Gastrocnemius medialis (tissue), 4 donors: Measurements from ENCODE around the gene LMTK2. TPM values are rescaled to one million over a fixed set of nuclear protein-coding genes. Genes with fewer than 3 reads are reported as not detected.
A peak's percentile ranks its signal among the peaks of the same experiment; 100 is the strongest.

ENCODE experiments used
- ATAC-seq, 2 donors: fragments of 150-250 bp; one replicate each; pipeline ENCODE4 v1.9.1; 2016
- DNase-seq, 2 donors: peaks; one replicate each; pipeline ENCODE4 v3.0.0-alpha.2; 2019
- H3K27ac ChIP-seq, 4 donors: fragments of 200-600 bp; sonication (generic); 1 replicate in 1 of 4; 2 replicates in 3 of 4; pipeline ENCODE4 v1.5.1; 2016 to 2018; ENCODE audit warnings: mild to moderate bottlenecking in 2 of 4, moderate library complexity in 1 of 4
- H3K27me3 ChIP-seq, 3 donors: fragments of 200-600 bp; sonication (generic) in 2 of 3; 1 replicate in 1 of 3; 2 replicates in 2 of 3; pipeline versions ENCODE4 v1.5.1 to v1.6.0; 2016 to 2019; ENCODE audit warnings: mild to moderate bottlenecking in 1 of 3, moderate library complexity in 1 of 3
- H3K36me3 ChIP-seq, 2 donors: fragments of 200-600 bp; sonication (generic) in 1 of 2; one replicate each; pipeline ENCODE4 v1.5.1; 2017 to 2018
- H3K4me1 ChIP-seq, 2 donors: fragments of 200-600 bp; sonication (generic) in 1 of 2; one replicate each; pipeline ENCODE4 v1.5.1; 2016 to 2017; ENCODE audit warnings: mild to moderate bottlenecking in 2 of 2
- H3K4me3 ChIP-seq, 4 donors: fragments of 200-600 bp; sonication (generic) in 3 of 4; 1 replicate in 1 of 4; 2 replicates in 3 of 4; pipeline ENCODE4 v1.5.1; 2016 to 2019; ENCODE audit warnings: mild to moderate bottlenecking in 2 of 4
- H3K9me3 ChIP-seq, 3 donors: fragments of 200-600 bp; sonication (generic) in 2 of 3; 1 replicate in 1 of 3; 2 replicates in 2 of 3; pipeline ENCODE4 v1.5.1; 2016 to 2019
- POLR2A ChIP-seq, 2 donors: fragments of 450-650 bp; IDR thresholded peaks; one replicate each; pipeline ENCODE4 v1.6.1; 2017; ENCODE audit warnings: antibody characterized with exemption in 2 of 2, mild to moderate bottlenecking in 2 of 2, moderate library complexity in 2 of 2
- in situ Hi-C, 4 donors: fragments of 200-750 bp; cut with MboI; loops; one replicate each; pipeline versions ENCODE4 v1.15.0 to v1.8.0; 2017; ENCODE audit warnings: low sequenced_read_pairs in 4 of 4
- intact Hi-C: fragments of 100-400 bp; cut with DNase I; formaldehyde crosslinking; loops from one replicate; pipeline ENCODE4 v1.15.1; 2023; ENCODE audit warnings: low total_unique reads
- total RNA-seq, 4 donors: library from RNA; depleted of rRNA; stranded (reverse); fragments of >200 nt; gene quantifications; one replicate each; pipeline versions ENCODE4 v1.1.0 to v1.2.3, GENCODE V29; 2016
- TF ChIP-seq, protein P1 (sequence below), 5 experiments: fragments of 450-650 bp in 3 of 5; fragments of 200-600 bp in 2 of 5; sonication (generic) in 2 of 5; IDR thresholded peaks in 4 of 5; conservative IDR thresholded peaks in 1 of 5; 1 replicate in 4 of 5; 2 replicates in 1 of 5; pipeline ENCODE4 v1.5.1; 2016 to 2019; ENCODE audit warnings: antibody characterized with exemption in 5 of 5, mild to moderate bottlenecking in 3 of 5, moderate library complexity in 3 of 5

LMTK2 gene
- total RNA-seq, 4 donors from 2014 or later = 10.8 to 44.2 (median 17.7) TPM

DNA sequence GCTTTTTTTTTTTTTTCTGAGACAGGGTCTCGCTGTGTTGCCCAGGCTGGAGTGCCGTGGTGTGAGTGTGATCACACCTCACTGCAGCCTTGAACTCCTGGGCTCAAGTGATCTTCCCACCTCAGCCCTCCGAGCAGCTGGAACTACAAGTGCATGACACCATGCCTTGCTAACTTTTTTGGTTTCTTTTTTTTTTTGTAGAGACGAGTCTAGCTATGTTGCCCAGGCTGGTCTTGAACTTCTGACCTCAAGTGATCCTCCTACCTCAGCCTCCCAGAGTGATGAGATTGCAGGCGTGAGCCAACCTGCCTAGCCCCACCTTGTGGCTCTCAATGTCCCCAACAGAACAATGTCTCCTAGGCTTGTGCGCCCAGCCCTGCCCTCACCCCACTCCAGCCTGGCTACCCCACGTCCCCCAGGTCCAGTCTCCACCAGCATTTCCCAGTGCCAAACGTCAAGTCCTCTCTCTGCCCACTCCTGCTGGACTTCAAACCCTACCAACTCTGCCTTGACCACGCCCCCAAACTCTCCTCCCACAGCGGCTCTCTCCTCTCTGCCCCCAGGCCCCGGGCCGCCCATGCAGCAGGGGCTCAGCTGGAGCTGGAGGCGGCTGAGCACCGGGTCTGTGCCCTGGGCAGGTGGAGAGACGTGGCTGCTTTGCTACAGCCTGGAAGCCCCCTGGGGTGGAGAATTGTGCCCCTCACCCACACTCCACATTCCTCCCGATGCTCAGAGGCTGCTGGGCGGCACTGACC, 123.5 kb downstream of the LMTK2 start:
- Histone ChIP-seq H3K4me1 (peaks cover 0 to 4% of the 10 kb centered on the region in 2 donors), H3K27me3 (no peaks in the 10 kb centered on the region), H3K9me3 (no peaks in the 10 kb centered on the region), H3K4me3 (no peak overlapping the region), H3K27ac (peak overlapping the region in 1 of 4 donors; percentile 61), H3K36me3 (peaks cover 0 to 41% of the 10 kb centered on the region in 2 donors)
- TF ChIP-seq, protein P1, sequence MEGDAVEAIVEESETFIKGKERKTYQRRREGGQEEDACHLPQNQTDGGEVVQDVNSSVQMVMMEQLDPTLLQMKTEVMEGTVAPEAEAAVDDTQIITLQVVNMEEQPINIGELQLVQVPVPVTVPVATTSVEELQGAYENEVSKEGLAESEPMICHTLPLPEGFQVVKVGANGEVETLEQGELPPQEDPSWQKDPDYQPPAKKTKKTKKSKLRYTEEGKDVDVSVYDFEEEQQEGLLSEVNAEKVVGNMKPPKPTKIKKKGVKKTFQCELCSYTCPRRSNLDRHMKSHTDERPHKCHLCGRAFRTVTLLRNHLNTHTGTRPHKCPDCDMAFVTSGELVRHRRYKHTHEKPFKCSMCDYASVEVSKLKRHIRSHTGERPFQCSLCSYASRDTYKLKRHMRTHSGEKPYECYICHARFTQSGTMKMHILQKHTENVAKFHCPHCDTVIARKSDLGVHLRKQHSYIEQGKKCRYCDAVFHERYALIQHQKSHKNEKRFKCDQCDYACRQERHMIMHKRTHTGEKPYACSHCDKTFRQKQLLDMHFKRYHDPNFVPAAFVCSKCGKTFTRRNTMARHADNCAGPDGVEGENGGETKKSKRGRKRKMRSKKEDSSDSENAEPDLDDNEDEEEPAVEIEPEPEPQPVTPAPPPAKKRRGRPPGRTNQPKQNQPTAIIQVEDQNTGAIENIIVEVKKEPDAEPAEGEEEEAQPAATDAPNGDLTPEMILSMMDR (IDR thresholded peaks at IDR 0.05 in 4 of 5, conservative IDR thresholded peaks at IDR 0.05 in 1 of 5) = no peak
- TF ChIP-seq POLR2A (IDR thresholded peaks at IDR 0.05) = no peak
- intact Hi-C loops = no loop called here
- no peak for ATAC-seq
- no peak for DNase-seq
- in situ Hi-C loops = loop anchor here in 1 of 4 donors (25.0 kb wide), 1 partner anchor 118 kb away; the partner anchor contains the start of gene LMTK2

DNA sequence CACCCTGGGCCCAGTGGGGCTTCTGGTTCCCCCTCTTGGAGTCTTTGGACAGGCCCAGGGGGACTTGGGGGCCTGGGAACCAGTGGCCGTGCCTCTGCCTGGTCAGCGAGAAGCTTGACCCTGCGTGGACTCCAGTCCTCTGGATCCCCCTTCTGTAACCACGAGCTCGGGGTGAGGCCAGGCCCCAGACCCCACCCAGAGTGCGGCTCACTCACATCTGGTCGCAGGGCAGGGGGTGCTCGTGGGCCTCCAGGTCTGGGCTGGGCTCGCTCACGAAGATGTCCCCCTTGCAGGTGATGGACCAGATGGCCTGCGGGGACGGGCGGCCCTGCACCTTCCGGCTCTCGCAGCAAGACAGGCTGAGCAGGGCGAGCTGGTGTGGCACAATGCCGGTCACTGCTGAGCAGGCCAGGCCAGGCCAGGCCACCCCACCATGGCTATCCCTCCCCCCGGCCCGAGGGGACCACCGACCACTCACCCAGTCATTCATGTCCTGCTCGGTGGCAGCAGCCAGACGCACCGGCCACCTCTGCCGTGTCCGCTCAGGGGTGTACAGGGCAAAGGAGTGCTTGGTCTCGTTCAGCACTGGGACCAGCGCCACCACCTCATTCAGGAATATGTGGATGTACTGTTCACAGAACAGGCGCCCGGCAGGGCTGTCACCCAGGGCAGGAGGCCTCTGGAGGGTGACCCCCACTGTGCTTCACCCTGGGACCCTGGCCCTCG, 124.2 kb downstream of the LMTK2 start:
- no peak for ATAC-seq
- no peak for TF ChIP-seq POLR2A (IDR thresholded peaks at IDR 0.05)
- TF ChIP-seq, protein P1 (IDR thresholded peaks at IDR 0.05 in 4 of 5, conservative IDR thresholded peaks at IDR 0.05 in 1 of 5) = no peak

DNA sequence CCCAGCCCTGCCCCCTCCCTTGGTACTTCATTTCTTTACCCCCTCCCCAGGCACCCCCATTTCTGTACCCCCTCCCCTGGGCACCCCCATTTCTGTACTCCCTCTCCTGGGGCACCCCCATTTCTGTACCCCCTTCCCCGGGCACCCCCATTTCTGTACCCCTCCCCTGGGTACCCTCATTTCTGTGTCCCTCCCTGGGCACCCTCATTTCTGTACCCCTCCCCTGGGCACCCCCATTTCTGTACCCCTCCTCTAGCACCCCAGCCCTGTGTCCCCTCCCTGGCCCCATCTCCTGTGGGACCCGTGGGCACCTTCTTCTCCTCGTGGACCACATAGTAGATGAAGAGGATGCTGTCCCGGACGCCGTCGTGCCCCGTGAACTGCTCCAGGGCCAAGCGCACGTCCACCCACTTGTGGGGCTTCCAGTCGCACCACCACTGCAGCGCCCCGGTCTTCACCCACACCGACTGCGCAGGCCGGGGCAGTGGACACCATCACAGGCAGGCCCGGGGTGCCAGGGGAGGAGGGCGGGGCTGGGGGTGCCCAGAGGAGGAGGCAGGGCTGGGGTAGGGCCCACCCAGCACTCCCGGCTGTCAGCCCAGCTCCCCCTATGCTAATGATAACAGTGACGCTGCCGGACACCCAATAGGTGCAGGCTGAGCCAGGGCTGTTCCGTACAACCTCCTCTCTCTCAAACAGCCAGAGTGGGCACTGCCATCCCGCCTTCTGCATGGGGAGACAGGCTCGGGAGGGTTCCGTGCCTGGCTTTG, 125.0 kb downstream of the LMTK2 start:
- intact Hi-C loops = no loop called here

More for the DNA sequence above, 124.2 kb downstream of the LMTK2 start:
- in situ Hi-C loops = loop anchor here in 1 of 4 donors (25.0 kb wide), 1 partner anchor 119 kb away; the partner anchor contains the start of gene LMTK2
- intact Hi-C loops = no loop called here
- H3K4me3 ChIP-seq = no peak overlapping the region
- no peak overlapping the region for H3K27ac ChIP-seq
- H3K4me1 ChIP-seq = peaks cover 0 to 4% of the 10 kb centered on the region in 2 donors
- H3K36me3 ChIP-seq = peaks cover 0 to 34% of the 10 kb centered on the region in 2 donors
- no peaks in the 10 kb centered on the region for H3K27me3 ChIP-seq
- no peak for DNase-seq
- no peaks in the 10 kb centered on the region for H3K9me3 ChIP-seq

DNA sequence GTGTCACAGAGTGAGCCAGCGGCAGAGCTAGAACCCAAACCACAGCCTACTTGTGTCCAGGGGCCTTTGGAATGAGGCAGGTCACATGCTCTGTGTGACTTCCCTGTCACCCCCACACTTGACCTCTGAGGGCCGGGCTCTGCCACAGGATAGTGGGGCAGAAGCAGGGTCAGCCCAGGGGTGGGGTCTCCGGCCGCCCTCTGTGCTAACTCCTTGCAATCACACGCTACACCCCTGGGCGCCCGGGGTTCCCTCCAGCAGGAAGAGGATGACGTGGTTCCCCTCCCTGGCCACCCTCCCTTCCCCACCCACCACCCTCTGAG, 125.6 kb downstream of the LMTK2 start:
- DNase-seq (no peak), ATAC-seq (no peak)
- Histone ChIP-seq H3K4me1 (peaks cover 0 to 4% of the 10 kb centered on the region in 2 donors), H3K4me3 (no peak overlapping the region), H3K27me3 (no peaks in the 10 kb centered on the region), H3K9me3 (no peaks in the 10 kb centered on the region), H3K27ac (no peak overlapping the region), H3K36me3 (peaks cover 0 to 25% of the 10 kb centered on the region in 2 donors)
- in situ Hi-C loops (loop anchor here in 1 of 4 donors (25.0 kb wide), 1 partner anchor 120 kb away; the partner anchor contains the start of gene LMTK2), intact Hi-C loops (no loop called here)
- TF ChIP-seq, protein P1 (IDR thresholded peaks at IDR 0.05 in 4 of 5, conservative IDR thresholded peaks at IDR 0.05 in 1 of 5) = no peak
- TF ChIP-seq POLR2A (IDR thresholded peaks at IDR 0.05) = no peak

More for the DNA sequence above, 125.0 kb downstream of the LMTK2 start:
- no peak overlapping the region for H3K27ac ChIP-seq
- H3K9me3 ChIP-seq = no peaks in the 10 kb centered on the region
- H3K4me3 ChIP-seq = no peak overlapping the region
- DNase-seq (no peak), ATAC-seq (no peak)
- H3K4me1 ChIP-seq = peaks cover 0 to 4% of the 10 kb centered on the region in 2 donors
- no peaks in the 10 kb centered on the region for H3K27me3 ChIP-seq
- in situ Hi-C loops = loop anchor here in 1 of 4 donors (25.0 kb wide), 1 partner anchor 119 kb away; the partner anchor contains the start of gene LMTK2
- no peak for TF ChIP-seq POLR2A (IDR thresholded peaks at IDR 0.05)
- TF ChIP-seq, protein P1 (IDR thresholded peaks at IDR 0.05 in 4 of 5, conservative IDR thresholded peaks at IDR 0.05 in 1 of 5) = no peak
- peaks cover 0 to 28% of the 10 kb centered on the region in 2 donors for H3K36me3 ChIP-seq
